Measurements from ENCODE around the gene UBXN7.
A peak's percentile ranks its signal among the peaks of the same experiment; 100 is the strongest.
"Not testable (repeated sequence)": the region's sequence is repeated elsewhere in the genome, so short reads cannot be mapped to it uniquely, and the experiment has no call there.

Gene UBXN7

DNA sequence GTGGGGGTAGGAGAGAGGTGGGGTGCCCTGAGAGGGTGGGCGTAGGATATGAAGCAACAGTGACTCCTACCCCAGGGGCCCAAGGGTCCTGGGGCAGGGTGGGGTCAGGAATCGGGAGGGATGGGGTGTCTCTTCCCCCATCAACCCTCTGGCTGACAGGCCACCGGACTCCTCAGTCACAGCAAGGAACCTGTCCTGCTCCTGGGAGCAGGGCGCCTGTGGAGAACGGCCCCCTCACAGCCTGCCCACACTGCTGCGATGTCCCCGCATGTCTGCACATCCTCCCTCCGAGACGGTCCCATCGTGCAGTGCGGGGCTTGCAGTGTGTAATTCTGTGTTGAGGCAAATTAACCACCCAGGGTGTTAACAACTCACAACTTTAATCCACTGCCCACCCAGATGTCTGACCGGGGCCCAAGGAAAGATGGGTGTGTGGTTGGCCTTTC is 96.7 kb downstream of the UBXN7 start:
- Histone ChIP-seq H3K4me3 (ENCODE audit: low read depth in 1 of 2, low read length in 2 of 2) (no peak overlapping the region), H3K27me3 (ENCODE audit: low read depth, low read length) (no peaks in the 10 kb centered on the region), H3K9me3 (ENCODE audit: control insufficient read depth in 1 of 2, low read length in 2 of 2) (peaks cover 0 to 5% of the 10 kb centered on the region in 2 donors), H3K4me1 (ENCODE audit: control insufficient read depth in 1 of 2, insufficient read depth in 2 of 2, low read length in 2 of 2) (no peaks in the 10 kb centered on the region), H3K27ac (ENCODE audit: low read length) (no peak overlapping the region), H3K36me3 (ENCODE audit: control insufficient read depth in 1 of 2, insufficient read depth in 2 of 2, low read length in 2 of 2) (no peaks in the 10 kb centered on the region)

- H3K4me3 ChIP-seq (ENCODE audit: low read depth in 1 of 2, low read length in 2 of 2) = no peak overlapping the region
- no peak overlapping the region for H3K27ac ChIP-seq (ENCODE audit: low read length)
- no peaks in the 10 kb centered on the region for H3K27me3 ChIP-seq (ENCODE audit: low read depth, low read length)
- peaks cover 0 to 5% of the 10 kb centered on the region in 2 donors for H3K9me3 ChIP-seq (ENCODE audit: control insufficient read depth in 1 of 2, low read length in 2 of 2)
- H3K4me1 ChIP-seq (ENCODE audit: control insufficient read depth in 1 of 2, insufficient read depth in 2 of 2, low read length in 2 of 2) = no peaks in the 10 kb centered on the region
- H3K36me3 ChIP-seq (ENCODE audit: control insufficient read depth in 1 of 2, insufficient read depth in 2 of 2, low read length in 2 of 2) = no peaks in the 10 kb centered on the region
These were observed 97.2 kb downstream of the UBXN7 start for GRCh38 chr3:196334982-196335381.

GRCh38 chr3:196332168-196332567 is 100.1 kb downstream of the UBXN7 start:
- Histone ChIP-seq H3K27ac (ENCODE audit: low read length) (no peak overlapping the region), H3K36me3 (ENCODE audit: control insufficient read depth in 1 of 2, insufficient read depth in 2 of 2, low read length in 2 of 2) (no peaks in the 10 kb centered on the region), H3K4me3 (ENCODE audit: low read depth in 1 of 2, low read length in 2 of 2) (no peak overlapping the region), H3K27me3 (ENCODE audit: low read depth, low read length) (no peaks in the 10 kb centered on the region), H3K9me3 (ENCODE audit: control insufficient read depth in 1 of 2, low read length in 2 of 2) (no peaks in the 10 kb centered on the region), H3K4me1 (ENCODE audit: control insufficient read depth in 1 of 2, insufficient read depth in 2 of 2, low read length in 2 of 2) (no peaks in the 10 kb centered on the region)

DNA sequence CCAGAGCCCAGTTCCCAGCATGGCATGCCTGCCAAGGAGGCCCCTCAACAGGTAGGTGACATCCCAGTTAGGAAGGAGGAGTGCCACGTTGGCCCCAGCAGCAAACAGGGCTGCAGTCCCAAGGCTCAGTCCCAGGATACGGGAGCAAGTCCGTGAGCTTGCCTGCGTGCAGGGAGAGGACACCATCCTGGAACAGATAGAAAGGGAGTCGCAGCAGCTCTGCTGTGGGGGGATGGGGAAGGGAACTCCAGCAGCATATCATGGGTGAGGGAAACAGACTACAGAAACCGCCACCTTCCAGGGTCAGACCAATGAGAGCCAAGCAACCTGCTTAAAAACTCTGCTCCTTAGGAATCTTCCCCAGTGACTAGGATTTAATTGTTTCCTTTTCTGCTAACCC is 104.8 kb downstream of the UBXN7 start:
- H3K4me1 ChIP-seq (ENCODE audit: control insufficient read depth in 1 of 2, insufficient read depth in 2 of 2, low read length in 2 of 2) = no peaks in the 10 kb centered on the region
- H3K27me3 ChIP-seq (ENCODE audit: low read depth, low read length) = no peaks in the 10 kb centered on the region
- H3K4me3 ChIP-seq (ENCODE audit: low read depth in 1 of 2, low read length in 2 of 2) = no peak overlapping the region
- no peaks in the 10 kb centered on the region for H3K9me3 ChIP-seq (ENCODE audit: control insufficient read depth in 1 of 2, low read length in 2 of 2)
- no peak overlapping the region for H3K27ac ChIP-seq (ENCODE audit: low read length)
- no peaks in the 10 kb centered on the region for H3K36me3 ChIP-seq (ENCODE audit: control insufficient read depth in 1 of 2, insufficient read depth in 2 of 2, low read length in 2 of 2)

GRCh38 chr3:196326936-196327335 is 105.3 kb downstream of the UBXN7 start:
- Histone ChIP-seq H3K27me3 (ENCODE audit: low read depth, low read length) (no peaks in the 10 kb centered on the region), H3K27ac (ENCODE audit: low read length) (no peak overlapping the region), H3K9me3 (ENCODE audit: control insufficient read depth in 1 of 2, low read length in 2 of 2) (no peaks in the 10 kb centered on the region), H3K4me3 (ENCODE audit: low read depth in 1 of 2, low read length in 2 of 2) (no peak overlapping the region), H3K4me1 (ENCODE audit: control insufficient read depth in 1 of 2, insufficient read depth in 2 of 2, low read length in 2 of 2) (no peaks in the 10 kb centered on the region), H3K36me3 (ENCODE audit: control insufficient read depth in 1 of 2, insufficient read depth in 2 of 2, low read length in 2 of 2) (no peaks in the 10 kb centered on the region)

DNA sequence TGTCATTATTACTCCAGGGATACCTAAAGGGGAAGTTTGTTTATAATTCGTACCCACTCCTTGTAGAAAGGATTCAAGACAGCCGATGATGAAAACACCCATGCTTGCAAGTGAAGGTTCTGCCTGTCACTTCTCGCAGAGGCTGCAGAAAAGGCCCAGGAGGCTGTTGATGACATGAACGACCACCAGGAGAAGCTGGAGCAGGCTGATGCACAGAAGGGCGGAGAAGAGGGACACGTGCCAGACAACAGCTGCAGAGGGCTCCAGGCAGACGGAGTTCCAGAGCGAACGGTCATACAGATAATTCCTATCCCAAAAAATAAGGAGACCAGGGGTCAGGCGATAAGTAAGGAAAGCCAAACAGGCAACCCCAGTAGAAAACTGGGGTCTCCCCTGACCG is 108.5 kb downstream of the UBXN7 start:
- Histone ChIP-seq H3K36me3 (ENCODE audit: control insufficient read depth in 1 of 2, insufficient read depth in 2 of 2, low read length in 2 of 2) (no peaks in the 10 kb centered on the region), H3K9me3 (ENCODE audit: control insufficient read depth in 1 of 2, low read length in 2 of 2) (no peaks in the 10 kb centered on the region), H3K4me1 (ENCODE audit: control insufficient read depth in 1 of 2, insufficient read depth in 2 of 2, low read length in 2 of 2) (no peaks in the 10 kb centered on the region), H3K4me3 (ENCODE audit: low read depth in 1 of 2, low read length in 2 of 2) (no peak overlapping the region), H3K27me3 (ENCODE audit: low read depth, low read length) (no peaks in the 10 kb centered on the region), H3K27ac (ENCODE audit: low read length) (no peak overlapping the region)

- Histone ChIP-seq H3K36me3 (ENCODE audit: control insufficient read depth in 1 of 2, insufficient read depth in 2 of 2, low read length in 2 of 2) (no peaks in the 10 kb centered on the region), H3K4me3 (ENCODE audit: low read depth in 1 of 2, low read length in 2 of 2) (no peak overlapping the region), H3K27ac (ENCODE audit: low read length) (no peak overlapping the region), H3K4me1 (ENCODE audit: control insufficient read depth in 1 of 2, insufficient read depth in 2 of 2, low read length in 2 of 2) (no peaks in the 10 kb centered on the region), H3K9me3 (ENCODE audit: control insufficient read depth in 1 of 2, low read length in 2 of 2) (no peaks in the 10 kb centered on the region), H3K27me3 (ENCODE audit: low read depth, low read length) (no peaks in the 10 kb centered on the region)
These were observed 109.2 kb downstream of the UBXN7 start for GRCh38 chr3:196323016-196323415.

DNA sequence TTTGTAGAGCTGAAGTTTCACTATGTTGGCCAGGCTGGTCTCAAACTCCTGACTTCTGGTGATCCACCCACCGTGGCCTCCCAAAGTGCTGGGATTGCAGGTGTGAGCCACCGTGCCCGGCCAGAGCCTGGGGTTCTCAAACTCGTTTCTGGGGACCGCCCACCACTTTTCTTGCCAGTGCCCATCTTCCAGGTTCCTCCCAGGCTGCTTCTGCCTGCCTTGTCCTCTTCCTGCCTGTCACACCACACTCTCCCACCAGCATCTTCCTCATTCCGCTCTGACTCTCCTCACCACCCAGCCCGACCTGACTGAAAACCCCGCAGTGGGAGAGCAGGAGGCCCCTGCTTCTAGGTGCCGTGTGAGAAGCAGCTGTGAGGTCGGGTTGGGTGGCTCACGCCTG is 111.1 kb downstream of the UBXN7 start:
- no peaks in the 10 kb centered on the region for H3K4me1 ChIP-seq (ENCODE audit: control insufficient read depth in 1 of 2, insufficient read depth in 2 of 2, low read length in 2 of 2)
- H3K9me3 ChIP-seq (ENCODE audit: control insufficient read depth in 1 of 2, low read length in 2 of 2) = no peaks in the 10 kb centered on the region
- no peaks in the 10 kb centered on the region for H3K27me3 ChIP-seq (ENCODE audit: low read depth, low read length)
- no peaks in the 10 kb centered on the region for H3K36me3 ChIP-seq (ENCODE audit: control insufficient read depth in 1 of 2, insufficient read depth in 2 of 2, low read length in 2 of 2)
- H3K27ac ChIP-seq (ENCODE audit: low read length) = no peak overlapping the region
- no peak overlapping the region for H3K4me3 ChIP-seq (ENCODE audit: low read depth in 1 of 2, low read length in 2 of 2)

DNA sequence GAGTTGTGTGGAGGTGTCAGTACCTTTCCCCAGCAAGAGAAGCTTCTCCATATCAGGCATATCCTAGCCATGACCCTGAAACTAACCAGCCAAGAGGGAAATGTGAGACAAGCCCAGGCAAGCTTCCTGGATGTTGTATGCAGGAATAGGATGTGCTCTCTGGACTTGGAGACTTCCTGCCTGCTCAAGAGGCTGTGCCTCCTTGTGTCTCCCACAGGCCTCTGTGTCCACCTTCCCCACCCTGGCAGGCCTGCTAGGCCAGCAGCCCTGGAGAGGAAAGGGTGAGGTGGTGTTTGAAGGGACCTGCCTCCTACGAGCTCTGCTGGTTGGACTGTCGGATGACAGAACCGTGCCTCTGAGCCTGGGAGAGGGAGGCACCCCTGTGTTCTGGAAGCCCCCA is 112.1 kb downstream of the UBXN7 start:
- no peaks in the 10 kb centered on the region for H3K4me1 ChIP-seq (ENCODE audit: control insufficient read depth in 1 of 2, insufficient read depth in 2 of 2, low read length in 2 of 2)
- H3K9me3 ChIP-seq (ENCODE audit: control insufficient read depth in 1 of 2, low read length in 2 of 2) = no peaks in the 10 kb centered on the region
- H3K27me3 ChIP-seq (ENCODE audit: low read depth, low read length) = no peaks in the 10 kb centered on the region
- no peaks in the 10 kb centered on the region for H3K36me3 ChIP-seq (ENCODE audit: control insufficient read depth in 1 of 2, insufficient read depth in 2 of 2, low read length in 2 of 2)
- no peak overlapping the region for H3K4me3 ChIP-seq (ENCODE audit: low read depth in 1 of 2, low read length in 2 of 2)
- H3K27ac ChIP-seq (ENCODE audit: low read length) = no peak overlapping the region

DNA sequence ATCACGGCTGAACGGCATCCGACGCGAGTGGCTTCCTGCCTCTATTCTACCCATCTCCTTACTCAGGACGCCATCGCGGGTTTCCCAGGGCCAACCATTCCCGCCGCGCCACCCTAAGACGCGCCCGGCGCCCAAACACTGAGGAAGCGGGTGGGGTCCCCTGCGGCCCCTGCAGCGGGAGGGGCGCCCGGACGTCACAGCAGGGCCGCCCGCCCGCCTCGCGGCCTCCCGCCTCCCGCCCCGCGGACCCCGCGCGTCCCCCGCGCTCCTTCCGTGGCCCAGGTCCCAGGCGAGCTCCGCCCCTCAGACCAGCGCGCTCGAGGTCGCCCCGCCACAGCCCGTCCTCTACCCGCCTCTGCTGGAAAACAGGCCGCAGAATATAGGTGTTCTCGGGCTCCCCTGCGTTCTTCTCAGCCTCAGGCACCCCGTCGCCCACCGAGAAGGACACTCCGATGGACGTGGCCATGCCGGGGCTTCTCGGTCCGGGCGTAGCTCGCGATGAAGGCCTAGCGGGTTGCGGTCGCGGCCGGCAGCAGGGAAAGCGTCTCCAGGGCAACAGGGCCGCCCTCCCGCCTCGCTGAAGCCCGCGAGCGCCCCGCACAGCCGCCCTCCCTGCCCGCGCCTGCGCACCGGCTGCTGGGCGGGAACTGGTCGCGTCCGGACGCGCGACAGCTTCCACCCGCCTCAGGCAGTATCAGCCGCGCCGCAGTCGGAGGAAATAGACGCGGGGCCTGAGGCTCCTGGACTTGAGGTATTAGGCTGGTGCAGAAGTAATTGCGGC is 114.3 kb downstream of the UBXN7 start, which contains the start of gene DYNLT2B:
TSS of gene DYNLT2B (minus strand) at position 554 of the 781 bp plus-strand sequence. CDS start at position 466, 88 bp downstream.
- Histone ChIP-seq H3K4me1 (ENCODE audit: control insufficient read depth in 1 of 2, insufficient read depth in 2 of 2, low read length in 2 of 2) (no peaks in the 10 kb centered on the region), H3K27me3 (ENCODE audit: low read depth, low read length) (no peaks in the 10 kb centered on the region), H3K9me3 (ENCODE audit: control insufficient read depth in 1 of 2, low read length in 2 of 2) (no peaks in the 10 kb centered on the region), H3K27ac (ENCODE audit: low read length) (peak within 1 kb of the TSS; percentile 56), H3K36me3 (ENCODE audit: control insufficient read depth in 1 of 2, insufficient read depth in 2 of 2, low read length in 2 of 2) (no peaks in the 10 kb centered on the region), H3K4me3 (ENCODE audit: low read depth in 1 of 2, low read length in 2 of 2) (peak within 1 kb of the TSS; percentile 70 to 88)

- not testable (repeated sequence) for H3K4me1 ChIP-seq (ENCODE audit: control insufficient read depth in 1 of 2, insufficient read depth in 2 of 2, low read length in 2 of 2); H3K27me3 ChIP-seq (ENCODE audit: low read depth, low read length)
- peak overlapping the region; percentile 70 to 88 for H3K4me3 ChIP-seq (ENCODE audit: low read depth in 1 of 2, low read length in 2 of 2)
These were observed 115.2 kb downstream of the UBXN7 start for GRCh38 chr3:196316799-196317686.

More at GRCh38 chr3:196316799-196317686, 115.2 kb downstream of the UBXN7 start:
- peak overlapping the region; percentile 56 for H3K27ac ChIP-seq (ENCODE audit: low read length)
- H3K36me3 ChIP-seq (ENCODE audit: control insufficient read depth in 1 of 2, insufficient read depth in 2 of 2, low read length in 2 of 2); H3K9me3 ChIP-seq (ENCODE audit: control insufficient read depth in 1 of 2, low read length in 2 of 2): not testable (repeated sequence)
